GM19455 (cell line): ENCODE results near the gene CCDC85B.
"Not testable (repeated sequence)": the region's sequence is repeated elsewhere in the genome, so short reads cannot be mapped to it uniquely, and the experiment has no call there.

Source experiments
- ATAC-seq: cut with Tn5 transposase; IDR thresholded peaks from one replicate; pipeline ENCODE4 v1.9.1; 2021; ENCODE audit not compliant: unreplicated experiment

The CCDC85B gene

DNA sequence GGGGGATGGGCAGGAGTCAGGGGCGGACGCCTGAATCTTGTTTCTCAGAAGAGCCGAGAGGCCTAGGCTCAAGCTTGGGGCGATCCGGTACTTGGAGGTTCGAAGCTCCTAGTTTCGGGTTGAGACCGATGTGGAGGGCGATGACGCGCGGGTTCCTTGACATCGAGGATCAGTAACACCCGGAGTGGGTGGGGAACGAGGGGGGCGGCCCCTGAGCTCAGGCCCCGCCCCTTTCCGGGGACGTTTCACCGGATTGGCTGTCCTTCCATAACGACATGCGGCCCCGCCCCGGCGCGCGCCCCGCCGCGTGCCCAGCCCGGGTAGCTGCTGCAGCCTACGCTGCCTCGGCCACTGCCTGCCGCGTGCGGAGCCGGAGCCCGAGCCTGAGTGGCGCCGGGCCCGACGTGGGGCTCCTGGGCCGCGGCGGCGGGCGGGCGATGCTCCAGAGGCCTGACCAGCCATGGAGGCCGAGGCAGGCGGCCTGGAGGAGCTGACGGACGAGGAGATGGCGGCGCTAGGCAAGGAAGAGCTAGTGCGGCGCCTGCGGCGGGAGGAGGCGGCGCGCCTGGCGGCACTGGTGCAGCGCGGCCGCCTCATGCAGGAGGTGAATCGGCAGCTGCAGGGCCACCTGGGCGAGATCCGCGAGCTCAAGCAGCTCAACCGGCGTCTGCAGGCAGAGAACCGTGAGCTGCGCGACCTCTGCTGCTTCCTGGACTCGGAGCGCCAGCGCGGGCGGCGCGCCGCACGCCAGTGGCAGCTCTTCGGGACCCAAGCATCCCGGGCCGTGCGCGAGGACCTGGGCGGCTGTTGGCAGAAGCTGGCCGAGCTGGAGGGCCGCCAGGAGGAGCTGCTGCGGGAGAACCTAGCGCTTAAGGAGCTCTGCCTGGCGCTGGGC lies at the start of gene CCDC85B:
Gene CCDC85B, plus strand, starts transcription at position 350 of the 895 bp plus-strand sequence. Its CDS starts 111 bp downstream, at position 461.
- ATAC-seq: peak; percentile 53

DNA sequence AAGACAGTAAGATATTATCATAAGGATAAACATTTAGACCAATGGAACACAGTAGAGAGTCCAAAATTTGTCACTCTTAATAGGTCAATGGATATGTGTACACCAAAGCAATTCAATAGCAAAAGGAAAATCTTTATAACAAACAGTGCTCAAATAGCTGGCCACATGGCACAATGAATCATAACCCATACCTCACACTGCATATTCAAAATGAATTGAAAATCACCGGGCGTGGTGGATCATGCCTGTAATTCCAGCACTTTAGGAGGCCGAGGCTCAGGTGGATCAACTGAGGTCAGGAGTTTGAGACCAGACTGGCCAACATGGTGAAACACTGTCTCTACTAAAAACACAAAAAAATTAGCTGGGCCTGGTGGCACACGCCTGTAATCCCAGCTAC lies 48.3 kb upstream of the CCDC85B start:
- ATAC-seq: no peak

DNA sequence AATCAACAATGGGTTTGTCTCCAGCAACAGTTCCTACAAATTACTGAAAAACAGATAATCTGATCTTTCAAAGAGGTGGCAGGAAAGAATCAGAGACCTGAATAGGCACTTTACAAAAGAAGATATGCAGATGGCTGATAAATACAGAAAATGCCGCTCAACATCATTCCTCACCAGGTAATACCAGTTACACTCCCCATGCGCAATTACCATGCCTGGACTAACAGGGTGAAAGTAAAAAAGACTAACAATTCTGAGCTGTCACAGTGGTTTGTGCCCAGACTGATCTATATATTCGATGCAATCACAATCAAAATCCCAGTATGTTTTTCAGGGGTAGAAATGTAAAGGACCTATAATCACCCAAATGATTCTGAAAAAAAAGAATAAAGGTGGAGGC lies 46.7 kb upstream of the CCDC85B start:
- no peak for ATAC-seq

DNA sequence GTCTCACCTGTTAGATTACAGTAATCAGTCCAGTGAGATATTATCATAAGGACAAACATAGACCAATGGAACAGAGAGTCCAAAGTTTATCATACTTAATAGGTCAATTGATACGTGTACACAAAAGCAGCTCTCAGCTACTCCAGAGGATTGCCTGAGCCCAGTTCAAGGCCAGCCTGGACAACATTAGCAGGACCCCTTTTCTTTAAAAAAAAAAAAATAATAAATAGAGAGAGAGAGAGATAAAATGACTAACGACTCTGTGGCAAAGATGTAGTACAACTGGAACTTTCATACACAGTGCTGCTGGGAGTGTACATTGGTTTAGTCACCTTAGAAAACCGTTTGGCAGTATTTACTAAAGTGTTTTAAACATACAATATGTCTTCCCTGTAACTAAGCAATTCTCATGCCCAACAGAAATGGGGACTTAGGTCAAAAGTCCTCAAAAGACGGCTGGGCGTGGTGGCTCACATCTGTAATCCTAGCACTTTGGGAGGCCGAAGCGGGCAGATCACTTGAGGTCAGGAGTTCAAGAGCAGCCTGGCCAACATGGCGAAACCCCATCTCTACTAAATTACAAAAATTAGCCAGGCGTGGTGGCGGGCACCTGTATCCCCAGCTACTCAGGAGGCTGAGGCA lies 46.1 kb upstream of the CCDC85B start:
- no peak for ATAC-seq

DNA sequence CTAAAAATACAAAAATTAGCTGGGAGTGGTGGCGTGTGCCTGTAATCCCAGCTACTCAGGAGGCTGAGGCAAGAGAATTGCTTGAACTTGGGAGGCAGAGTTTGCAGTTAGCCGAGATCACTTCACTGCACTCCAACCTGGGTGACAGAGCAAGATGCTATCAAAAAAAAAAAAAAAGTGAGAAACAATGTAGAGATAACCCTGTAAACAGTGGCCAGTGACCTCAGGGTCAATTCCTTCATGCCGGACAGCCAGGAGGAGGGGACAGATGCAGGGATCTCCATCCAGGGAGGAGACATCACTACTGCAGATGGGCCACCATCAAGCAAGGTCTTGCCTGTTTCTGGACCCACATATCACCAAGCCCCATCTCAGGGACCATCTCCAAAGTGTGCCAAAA lies 42.7 kb upstream of the CCDC85B start:
- ATAC-seq: no peak

DNA sequence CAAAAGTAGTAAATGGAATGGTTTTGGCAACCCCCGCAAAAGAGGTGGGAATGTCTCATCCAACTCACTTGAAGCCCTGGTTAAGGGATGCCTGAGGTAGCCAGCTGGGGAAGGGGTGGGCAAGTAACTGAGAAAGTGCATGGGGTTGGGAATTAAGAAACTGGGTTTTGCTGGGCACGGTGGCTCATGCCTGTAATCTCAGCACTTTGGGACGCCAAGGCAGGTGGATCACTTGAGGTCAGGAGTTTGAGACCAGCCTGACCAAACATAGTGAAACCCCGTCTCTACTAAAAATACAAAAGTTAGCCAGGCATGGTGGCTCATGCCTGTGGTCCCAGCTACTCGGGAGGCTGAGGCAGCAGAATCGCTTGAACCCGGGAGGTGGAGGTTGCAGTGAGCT lies 41.8 kb upstream of the CCDC85B start:
- ATAC-seq: not testable (repeated sequence)

DNA sequence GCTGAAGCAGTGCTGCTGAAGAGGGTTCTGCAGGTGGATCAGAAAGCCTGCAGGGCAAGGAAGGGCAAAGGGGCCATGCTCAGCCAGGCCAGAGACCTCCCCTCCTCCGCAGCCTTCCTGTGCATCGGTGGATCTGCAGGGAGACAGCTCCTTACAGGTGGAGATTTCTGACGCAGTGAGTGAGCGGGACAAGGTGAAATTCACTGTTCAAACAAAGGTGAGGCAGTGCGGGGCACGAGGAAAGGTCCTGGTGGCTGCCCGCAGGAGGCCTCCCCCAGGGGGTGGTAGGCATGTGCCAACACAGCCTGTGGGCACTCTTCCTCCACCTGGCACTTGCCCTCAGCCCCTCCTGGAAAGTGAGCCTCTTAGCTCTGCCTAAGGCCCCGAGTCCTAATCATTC lies 41.1 kb upstream of the CCDC85B start:
- no peak for ATAC-seq

DNA sequence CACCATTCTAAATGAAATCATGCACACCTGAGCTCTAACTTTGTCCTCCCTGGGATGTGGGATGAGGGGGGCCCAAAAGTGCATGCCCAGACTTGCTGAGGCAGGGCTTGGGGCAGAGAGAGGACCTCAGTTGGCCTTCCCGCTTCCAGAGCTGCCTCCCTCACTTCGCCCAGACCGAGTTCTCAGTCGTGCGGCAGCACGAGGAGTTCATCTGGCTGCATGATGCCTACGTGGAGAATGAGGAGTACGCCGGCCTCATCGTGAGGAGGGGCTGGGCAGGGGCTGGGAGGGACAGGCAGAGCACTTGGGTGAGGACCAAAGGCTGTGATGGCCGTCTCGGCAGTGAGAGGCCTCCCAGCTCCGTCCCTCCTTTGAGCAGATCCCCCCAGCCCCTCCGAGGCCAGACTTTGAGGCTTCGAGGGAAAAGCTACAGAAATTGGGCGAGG lies 40.7 kb upstream of the CCDC85B start:
- no peak for ATAC-seq

DNA sequence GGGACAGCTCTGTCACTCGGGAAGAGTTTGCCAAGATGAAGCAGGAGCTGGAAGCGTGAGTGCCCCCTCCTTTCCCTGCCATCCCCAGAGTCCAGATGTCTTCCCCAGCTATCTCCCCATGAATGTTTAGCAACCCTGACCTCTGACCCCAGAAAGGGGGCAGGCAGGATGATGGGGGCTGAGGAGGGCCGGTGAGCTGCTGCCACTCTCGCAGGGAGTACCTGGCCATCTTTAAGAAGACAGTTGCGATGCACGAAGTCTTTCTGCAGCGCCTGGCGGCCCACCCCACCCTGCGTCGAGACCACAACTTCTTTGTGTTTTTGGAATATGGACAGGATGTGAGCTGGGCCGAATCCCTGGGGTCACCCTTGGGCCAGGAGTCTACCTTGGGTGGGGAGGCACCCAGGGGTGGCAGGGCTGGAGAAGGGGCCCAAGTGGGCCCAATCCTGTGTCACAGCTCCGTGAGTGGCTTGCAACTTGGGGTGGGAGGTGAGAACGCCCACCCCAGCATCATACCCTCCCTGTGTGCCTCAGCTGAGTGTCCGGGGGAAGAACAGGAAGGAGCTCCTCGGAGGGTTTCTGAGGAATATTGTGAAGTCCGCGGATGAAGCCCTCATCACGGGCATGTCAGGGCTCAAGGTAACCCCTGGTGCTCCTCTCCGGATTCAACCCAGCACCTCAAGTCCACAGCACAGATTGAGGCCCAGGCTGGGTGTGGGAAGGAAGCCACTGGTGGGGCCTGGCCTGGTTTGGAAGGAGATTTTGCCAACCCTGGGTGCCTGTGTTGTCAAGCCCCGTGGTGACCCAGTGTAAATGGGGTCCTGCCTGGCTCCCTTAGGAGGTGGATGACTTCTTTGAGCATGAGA lies 40.0 kb upstream of the CCDC85B start:
- no peak for ATAC-seq

DNA sequence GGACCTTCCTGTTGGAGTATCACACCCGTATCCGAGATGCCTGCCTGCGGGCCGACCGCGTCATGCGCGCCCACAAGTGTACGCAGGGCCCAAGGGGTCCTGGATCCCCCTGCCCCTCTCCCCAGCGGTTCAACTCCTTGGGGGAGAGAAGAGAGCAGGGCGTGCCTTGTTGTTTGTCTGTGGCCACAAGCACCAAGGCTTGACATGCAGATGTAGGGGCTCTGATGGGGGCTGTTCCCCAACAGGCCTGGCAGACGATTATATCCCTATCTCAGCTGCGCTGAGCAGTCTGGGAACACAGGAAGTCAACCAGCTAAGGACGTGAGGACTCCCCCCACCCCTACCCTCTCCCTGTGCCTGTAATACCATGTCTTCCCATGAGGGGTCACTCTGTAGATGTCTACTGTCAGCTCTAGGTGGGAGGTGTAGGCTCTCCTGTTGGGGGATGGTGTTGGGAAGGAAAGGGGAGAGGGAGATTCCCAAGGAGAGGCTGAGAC lies 39.3 kb upstream of the CCDC85B start:
- no peak for ATAC-seq

DNA sequence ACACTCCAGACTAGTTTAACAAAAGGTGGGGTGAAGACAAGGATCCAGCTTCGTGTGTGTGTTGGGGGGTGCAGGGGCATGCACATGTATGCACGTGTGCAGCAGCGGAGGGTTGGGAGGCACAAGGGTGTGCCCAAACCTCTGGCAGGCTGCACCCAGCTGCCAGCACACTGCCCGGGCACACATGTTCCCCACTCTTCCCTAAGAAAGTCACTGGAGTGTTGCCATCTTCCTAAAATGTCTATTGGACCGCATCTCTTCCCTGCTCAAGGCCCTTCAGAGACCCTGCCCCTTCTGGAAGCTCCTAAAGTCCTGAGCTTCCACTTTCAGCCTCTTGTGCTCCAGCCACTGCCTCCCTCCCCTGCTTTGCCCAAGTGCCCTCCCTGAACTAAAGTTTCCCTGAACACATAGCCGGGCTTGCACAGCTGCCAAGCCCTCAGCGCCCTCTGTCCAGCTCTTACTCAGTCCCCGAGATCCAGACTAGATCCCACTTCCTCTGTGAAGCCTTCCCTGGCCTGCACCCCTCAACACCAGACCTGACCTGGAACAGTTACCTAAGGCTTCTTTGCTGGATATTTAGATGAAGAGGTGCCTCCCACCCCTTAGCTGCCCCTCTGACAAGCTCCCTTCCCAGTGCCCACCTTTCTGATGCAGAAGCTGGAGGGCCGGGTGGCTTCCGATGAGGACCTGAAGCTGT lies 38.5 kb upstream of the CCDC85B start:
- no peak for ATAC-seq

DNA sequence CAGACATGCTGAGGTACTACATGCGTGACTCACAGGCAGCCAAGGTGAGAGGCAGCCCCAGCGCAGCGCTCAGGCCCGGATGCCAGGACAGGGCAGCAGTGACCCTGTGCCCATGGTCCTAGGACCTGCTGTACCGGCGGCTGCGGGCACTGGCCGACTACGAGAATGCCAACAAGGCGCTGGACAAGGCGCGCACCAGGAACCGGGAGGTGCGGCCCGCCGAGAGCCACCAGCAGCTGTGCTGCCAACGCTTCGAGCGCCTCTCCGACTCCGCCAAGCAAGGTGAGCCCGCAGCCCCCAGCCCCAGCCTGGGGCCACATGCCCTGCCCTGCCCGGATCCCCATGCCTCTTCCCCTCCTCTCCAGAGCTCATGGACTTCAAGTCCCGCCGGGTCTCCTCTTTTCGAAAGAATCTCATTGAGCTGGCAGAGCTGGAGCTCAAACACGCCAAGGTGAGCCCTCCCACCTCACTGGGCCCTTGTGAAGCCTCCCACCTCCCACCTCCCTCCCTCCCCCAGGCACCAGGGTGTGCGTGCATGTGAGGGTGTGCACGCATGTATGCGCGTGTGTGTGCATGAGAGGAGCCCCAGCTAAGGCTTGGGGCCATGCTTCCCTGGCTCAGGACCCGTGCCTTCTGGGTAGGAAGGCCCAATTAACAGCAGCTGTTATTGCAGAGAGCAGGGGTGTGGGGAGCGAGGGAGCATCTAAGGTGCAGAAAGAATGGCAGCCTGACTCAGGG lies 37.8 kb upstream of the CCDC85B start:
- ATAC-seq: no peak

DNA sequence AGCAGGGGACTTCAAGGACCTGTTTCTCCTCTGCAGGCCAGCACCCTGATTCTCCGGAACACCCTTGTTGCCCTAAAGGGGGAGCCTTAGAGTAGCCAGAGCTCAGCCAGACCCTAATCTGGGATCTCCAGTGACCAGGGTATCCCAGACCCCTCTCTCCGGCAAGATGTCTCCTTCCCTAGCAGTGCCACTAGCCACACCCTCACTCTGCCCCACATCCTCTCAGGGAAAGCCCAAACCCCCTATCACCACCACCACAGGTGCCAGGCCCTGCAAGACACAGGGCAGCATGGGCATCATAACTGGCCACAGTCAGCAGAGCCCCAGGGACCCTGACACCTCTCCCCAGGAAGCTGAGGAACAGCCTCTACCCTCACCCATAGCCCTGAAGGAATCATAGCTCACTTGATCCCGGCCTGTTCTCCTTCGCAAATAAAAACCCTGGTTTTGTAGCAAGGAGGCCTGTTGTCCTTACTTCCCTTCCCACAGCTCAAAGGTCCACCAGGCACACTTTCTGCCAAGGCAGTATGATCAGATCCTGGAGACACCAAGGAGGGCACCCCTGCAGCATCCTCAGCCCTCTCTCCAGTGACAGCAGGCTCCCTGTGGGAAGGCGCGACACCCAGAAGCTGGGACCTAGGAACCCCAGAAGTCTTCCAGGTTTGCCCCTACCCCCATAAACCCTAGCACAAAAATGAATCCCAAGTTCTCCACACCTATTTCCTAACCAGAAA lies 37.1 kb upstream of the CCDC85B start:
- no peak for ATAC-seq

DNA sequence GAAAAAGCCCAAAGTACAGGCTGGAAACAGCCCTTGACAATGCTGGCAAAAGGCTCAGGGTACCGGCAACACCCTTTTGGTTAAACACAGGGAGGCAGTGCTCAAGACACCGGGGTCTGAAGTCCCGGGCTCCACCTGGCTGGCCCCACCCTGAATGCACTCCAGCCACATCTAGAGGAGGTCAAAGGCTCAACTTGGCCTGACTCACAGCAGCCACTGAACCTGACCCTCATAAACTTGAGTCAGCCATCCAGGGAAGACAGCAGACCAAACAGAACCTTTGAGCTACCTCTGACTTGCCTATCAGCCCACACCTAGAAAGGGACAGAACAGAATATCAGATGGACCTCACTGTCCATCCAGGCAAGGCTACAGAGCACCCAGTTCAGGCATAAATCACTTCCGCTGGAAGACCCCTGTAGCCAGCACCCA lies 36.3 kb upstream of the CCDC85B start:
- ATAC-seq: no peak

DNA sequence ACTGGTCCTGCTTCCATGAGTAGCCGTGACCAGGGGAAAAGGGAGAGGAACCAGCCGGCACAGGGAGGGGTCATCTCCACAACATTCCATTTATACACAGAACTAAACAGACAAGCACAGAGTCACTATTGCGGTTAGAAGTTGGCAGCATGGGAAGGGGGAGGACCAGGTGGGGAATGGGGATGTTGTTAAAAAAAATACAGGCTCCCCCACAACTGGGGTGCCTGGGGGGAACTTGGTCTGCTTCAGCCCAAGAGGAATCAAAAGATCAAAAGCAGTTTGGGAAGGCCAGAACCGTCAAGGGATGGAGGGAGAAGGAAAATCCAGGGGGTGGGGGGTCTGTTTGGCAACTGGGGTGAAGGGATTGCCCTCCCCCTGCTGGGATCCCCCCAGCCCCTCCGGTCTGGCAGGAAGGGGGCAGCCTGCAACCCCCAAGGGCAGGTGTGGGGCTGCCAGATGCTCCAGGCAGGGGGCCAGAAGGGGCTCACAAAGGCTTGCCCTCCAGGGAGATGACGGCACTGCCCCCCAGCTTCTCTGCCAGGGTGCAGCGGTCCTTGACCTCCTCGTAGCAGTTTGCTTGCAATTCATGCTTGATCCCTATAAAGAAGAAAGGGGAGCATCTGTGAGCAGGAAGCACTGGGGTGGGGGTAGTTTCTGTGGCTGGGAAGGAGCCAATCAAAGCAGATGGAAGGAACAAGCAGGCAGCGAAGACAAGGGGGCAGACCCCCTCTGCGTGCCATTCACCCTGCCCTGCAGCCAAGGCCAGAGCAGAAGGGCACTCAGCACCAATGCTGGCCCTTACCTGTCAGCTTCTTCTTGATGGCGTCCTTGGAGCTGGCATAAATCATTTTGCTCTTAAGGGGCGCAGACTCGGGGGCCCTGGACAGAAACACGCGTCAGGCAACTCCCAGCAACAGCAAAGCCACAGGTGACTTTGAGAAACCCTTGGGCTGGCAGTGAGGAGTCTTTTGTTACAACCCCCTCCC lies 35.3 kb upstream of the CCDC85B start:
- no peak for ATAC-seq

DNA sequence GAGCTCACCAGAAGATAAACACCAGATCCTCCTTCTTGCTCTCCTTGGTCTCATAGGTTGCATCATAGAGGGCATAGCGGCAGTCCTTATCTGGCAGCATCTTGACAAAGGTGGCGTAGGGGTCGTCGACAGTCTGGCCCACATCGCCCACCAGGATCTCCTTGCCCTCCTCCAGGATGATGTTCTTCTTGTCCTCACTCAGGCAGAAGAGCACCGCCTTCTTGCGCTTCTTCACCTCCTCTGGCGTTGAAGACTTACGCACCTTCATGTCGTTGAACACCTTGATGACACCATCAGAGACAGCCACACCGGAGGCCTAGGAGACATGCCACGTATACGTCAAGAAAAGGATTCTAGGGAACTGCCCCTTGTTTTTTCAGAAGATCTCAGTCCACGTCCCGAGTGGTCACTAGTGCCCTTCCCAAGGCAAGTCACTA lies 34.5 kb upstream of the CCDC85B start:
- ATAC-seq: no peak

DNA sequence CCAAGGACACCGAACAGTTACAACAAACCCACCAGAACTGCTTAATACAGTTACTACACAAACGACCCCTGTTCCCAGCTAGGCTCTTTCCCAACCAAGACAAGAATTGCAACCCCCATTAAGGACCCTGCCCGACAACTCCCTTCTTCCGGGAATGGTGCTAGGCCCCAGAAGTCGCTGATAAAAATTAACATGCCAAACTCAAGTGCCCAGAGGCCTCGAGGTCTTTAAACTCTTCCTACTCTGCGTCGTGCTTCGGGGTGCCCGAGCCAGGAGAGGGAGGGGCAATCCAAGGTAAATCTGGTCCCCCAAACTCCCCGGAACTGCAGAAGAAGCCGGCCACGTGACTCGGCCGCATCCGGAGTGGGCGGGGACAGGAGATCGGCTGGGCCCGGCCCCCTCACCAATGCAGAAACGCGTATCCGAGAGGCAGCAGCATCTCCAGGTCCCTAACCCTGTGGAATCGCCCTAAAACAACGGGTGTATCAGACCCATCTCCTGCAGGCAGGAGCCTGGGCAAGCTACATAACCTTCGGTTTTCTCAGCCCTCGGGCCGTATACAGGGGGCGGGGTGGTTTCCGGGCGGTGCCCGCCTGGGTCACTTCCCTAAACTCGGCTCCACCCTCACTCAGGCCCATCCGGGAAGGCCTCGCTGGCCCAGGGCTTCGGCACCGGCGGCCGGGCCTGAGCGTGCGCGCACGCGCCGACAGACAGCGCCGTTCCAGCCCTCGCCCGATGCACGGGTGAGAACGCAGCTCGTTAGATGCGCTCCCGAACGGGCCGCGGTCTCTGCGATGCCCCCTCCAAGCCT lies 33.6 kb upstream of the CCDC85B start:
- peak; percentile 21 for ATAC-seq
